Astrocyte (in vitro differentiated cells and primary cell): Measurements from ENCODE around the gene OR4F15.

Source experiments
- EZH2 ChIP-seq: IDR thresholded peaks from 2 replicates; pipeline ENCODE4 v1.6.1; 2012; ENCODE audit warnings: mild to moderate bottlenecking, low read length, inconsistent platforms; ENCODE audit not compliant: insufficient read depth
- TF ChIP-seq, protein P1 (sequence below): IDR thresholded peaks from 2 replicates; pipeline ENCODE4 v1.5.1; 2011; ENCODE audit warnings: low read depth, mild to moderate bottlenecking, inconsistent platforms, low read length, moderate library complexity; ENCODE audit not compliant: insufficient read depth

DNA sequence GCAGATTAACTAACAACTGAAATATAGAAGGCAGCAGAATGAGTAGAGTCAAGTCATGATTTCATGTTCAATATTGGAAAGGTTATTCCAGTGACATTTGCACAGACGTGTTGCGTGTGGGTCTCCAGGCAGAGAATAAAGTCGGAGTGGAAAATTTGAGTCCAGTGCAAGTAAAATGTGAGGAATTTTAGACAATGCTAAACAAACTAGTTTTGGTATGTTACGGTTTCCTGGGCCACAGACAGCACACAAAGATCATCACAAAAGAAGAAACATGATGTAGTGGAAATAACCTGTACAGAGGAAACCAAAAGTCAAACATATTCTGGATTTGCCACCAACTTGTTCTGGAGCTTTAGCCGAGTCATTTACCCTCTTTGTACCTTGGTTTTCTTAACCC lies 8.3 kb upstream of the OR4F15 start:
- TF ChIP-seq, protein P1, sequence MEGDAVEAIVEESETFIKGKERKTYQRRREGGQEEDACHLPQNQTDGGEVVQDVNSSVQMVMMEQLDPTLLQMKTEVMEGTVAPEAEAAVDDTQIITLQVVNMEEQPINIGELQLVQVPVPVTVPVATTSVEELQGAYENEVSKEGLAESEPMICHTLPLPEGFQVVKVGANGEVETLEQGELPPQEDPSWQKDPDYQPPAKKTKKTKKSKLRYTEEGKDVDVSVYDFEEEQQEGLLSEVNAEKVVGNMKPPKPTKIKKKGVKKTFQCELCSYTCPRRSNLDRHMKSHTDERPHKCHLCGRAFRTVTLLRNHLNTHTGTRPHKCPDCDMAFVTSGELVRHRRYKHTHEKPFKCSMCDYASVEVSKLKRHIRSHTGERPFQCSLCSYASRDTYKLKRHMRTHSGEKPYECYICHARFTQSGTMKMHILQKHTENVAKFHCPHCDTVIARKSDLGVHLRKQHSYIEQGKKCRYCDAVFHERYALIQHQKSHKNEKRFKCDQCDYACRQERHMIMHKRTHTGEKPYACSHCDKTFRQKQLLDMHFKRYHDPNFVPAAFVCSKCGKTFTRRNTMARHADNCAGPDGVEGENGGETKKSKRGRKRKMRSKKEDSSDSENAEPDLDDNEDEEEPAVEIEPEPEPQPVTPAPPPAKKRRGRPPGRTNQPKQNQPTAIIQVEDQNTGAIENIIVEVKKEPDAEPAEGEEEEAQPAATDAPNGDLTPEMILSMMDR = no peak
- TF ChIP-seq EZH2 = no peak
